ENCODE measurements around the gene SLC22A3. TPM values are rescaled to one million over a fixed set of nuclear protein-coding genes. Genes with fewer than 3 reads are reported as not detected.
A peak's percentile ranks its signal among the peaks of the same experiment; 100 is the strongest.
"Not testable (repeated sequence)": the region's sequence is repeated elsewhere in the genome, so short reads cannot be mapped to it uniquely, and the experiment has no call there.

SLC22A3 gene
- total RNA-seq, 1 experiment from 2014 or later: 4.1 TPM

GRCh38 chr6:160464744-160465143, 116.6 kb downstream of the SLC22A3 start (continued):
- TF ChIP-seq E2F5 (CRISPR knock-in tag; IDR thresholded peaks at IDR 0.05) (no peak), ZNF281 (CRISPR knock-in tag; IDR thresholded peaks at IDR 0.05) (no peak), RELA (CRISPR knock-in tag; IDR thresholded peaks at IDR 0.05; ENCODE audit: borderline replicate concordance) (no peak), IRF1 (CRISPR knock-in tag; IDR thresholded peaks at IDR 0.05) (no peak)

GRCh38 chr6:160467261-160467871, 119.2 kb downstream of the SLC22A3 start:
- H3K36me3 Mint-ChIP-seq: peaks cover 12% of the 10 kb centered on the region
- TF ChIP-seq CTCF (IDR thresholded peaks at IDR 0.05): peak; percentile 49
- POLR2A ChIA-PET; H3K27ac Mint-ChIP-seq; H3K4me3 Mint-ChIP-seq; H3K27me3 Mint-ChIP-seq (ENCODE audit: low read depth); H3K4me1 Mint-ChIP-seq: not testable (repeated sequence)
- CTCF ChIA-PET: interaction anchor here (1.0 kb wide), 1 partner anchor 333 kb away, joined by 3 read pairs; no protein-coding TSS in a partner anchor
- ATAC-seq (peak; percentile 99), DNase-seq (ENCODE audit: low spot score) (peak; percentile 66)
- peaks cover 15% of the 10 kb centered on the region for H3K9me3 Mint-ChIP-seq

GRCh38 chr6:160469153-160469552, 121.0 kb downstream of the SLC22A3 start:
- H3K4me3 Mint-ChIP-seq: no peak overlapping the region
- H3K27ac Mint-ChIP-seq: no peak overlapping the region
- ChIA-PET POLR2A (no interaction called here), CTCF (no interaction called here)
- TF ChIP-seq ZNF532 (CRISPR knock-in tag; IDR thresholded peaks at IDR 0.05; ENCODE audit: borderline replicate concordance): no peak
- no peak for TF ChIP-seq OVOL2 (CRISPR knock-in tag; IDR thresholded peaks at IDR 0.05; ENCODE audit: borderline replicate concordance)
- no peak for TF ChIP-seq ZNF121 (CRISPR knock-in tag; IDR thresholded peaks at IDR 0.05)
- ATAC-seq (no peak), DNase-seq (ENCODE audit: low spot score) (no peak)
- peaks cover 12% of the 10 kb centered on the region for H3K36me3 Mint-ChIP-seq
- H3K4me1 Mint-ChIP-seq: peaks cover 4% of the 10 kb centered on the region; the same call in 1 of the 2 replicates
- H3K9me3 Mint-ChIP-seq: peaks cover 15% of the 10 kb centered on the region
- no peaks in the 10 kb centered on the region for H3K27me3 Mint-ChIP-seq (ENCODE audit: low read depth)

GRCh38 chr6:160476056-160476455, 127.9 kb downstream of the SLC22A3 start:
- H3K27me3 Mint-ChIP-seq (ENCODE audit: low read depth); H3K36me3 Mint-ChIP-seq; DNase-seq (ENCODE audit: low spot score); H3K4me3 Mint-ChIP-seq; CTCF ChIA-PET; ATAC-seq; H3K27ac Mint-ChIP-seq; H3K4me1 Mint-ChIP-seq; POLR2A ChIA-PET: not testable (repeated sequence)
- peaks cover 10% of the 10 kb centered on the region for H3K9me3 Mint-ChIP-seq

- DNase-seq (ENCODE audit: low spot score); H3K27ac Mint-ChIP-seq; H3K27me3 Mint-ChIP-seq (ENCODE audit: low read depth); H3K4me1 Mint-ChIP-seq; ATAC-seq; CTCF ChIA-PET; POLR2A ChIA-PET; H3K4me3 Mint-ChIP-seq: not testable (repeated sequence)
- Mint-ChIP-seq H3K9me3 (peaks cover 19% of the 10 kb centered on the region), H3K36me3 (peaks cover 17% of the 10 kb centered on the region)
These were observed 128.9 kb downstream of the SLC22A3 start for GRCh38 chr6:160477072-160477471.

All from WTC11 (cell line).